ENCODE measurements around the gene SLC24A5.

The SLC24A5 gene

GRCh38 chr15:48085591-48085930, 35.2 kb upstream of the SLC24A5 start:
- TF ChIP-seq POLR2AphosphoS5 (IDR thresholded peaks at IDR 0.05; ENCODE audit: low read depth) (no peak), SPI1 (IDR thresholded peaks at IDR 0.05; ENCODE audit: borderline replicate concordance, low read depth) (no peak), GABPA (IDR thresholded peaks at IDR 0.05; ENCODE audit: low read depth) (no peak)
- DNase-seq (ENCODE audit: low read depth in 1 of 2, low spot score in 1 of 2), result no peak
- no peaks in the 10 kb centered on the region for H3K27me3 ChIP-seq (ENCODE audit: insufficient read depth, poor library complexity, severe bottlenecking)

GRCh38 chr15:48086133-48086532, 34.7 kb upstream of the SLC24A5 start:
- TF ChIP-seq POLR2AphosphoS5 (IDR thresholded peaks at IDR 0.05; ENCODE audit: low read depth) (no peak), CTCF (IDR thresholded peaks at IDR 0.05; ENCODE audit: insufficient read depth, low read length) (no peak), SPI1 (IDR thresholded peaks at IDR 0.05; ENCODE audit: borderline replicate concordance, low read depth) (no peak), GABPA (IDR thresholded peaks at IDR 0.05; ENCODE audit: low read depth) (no peak)
- Histone ChIP-seq H3K27ac (replicated peaks) (no peak overlapping the region), H3K27me3 (ENCODE audit: insufficient read depth, poor library complexity, severe bottlenecking) (peaks cover 4% of the 10 kb centered on the region), H3K4me3 (replicated peaks; ENCODE audit: insufficient read depth, low read length) (no peak overlapping the region)
- DNase-seq (ENCODE audit: low read depth in 1 of 2, low spot score in 1 of 2), result no peak

More at GRCh38 chr15:48085591-48085930, 35.2 kb upstream of the SLC24A5 start:
- Histone ChIP-seq H3K4me3 (replicated peaks; ENCODE audit: insufficient read depth, low read length) (no peak overlapping the region), H3K27ac (replicated peaks) (no peak overlapping the region)

GRCh38 chr15:48086576-48086975, 34.2 kb upstream of the SLC24A5 start:
- TF ChIP-seq CTCF (IDR thresholded peaks at IDR 0.05; ENCODE audit: insufficient read depth, low read length) (no peak), SPI1 (IDR thresholded peaks at IDR 0.05; ENCODE audit: borderline replicate concordance, low read depth) (no peak), REST (IDR thresholded peaks at IDR 0.05; ENCODE audit: insufficient replicate concordance, low read depth) (no peak), GABPA (IDR thresholded peaks at IDR 0.05; ENCODE audit: low read depth) (no peak), POLR2AphosphoS5 (IDR thresholded peaks at IDR 0.05; ENCODE audit: low read depth) (no peak)
- no peak overlapping the region for H3K4me3 ChIP-seq (replicated peaks; ENCODE audit: insufficient read depth, low read length)
- H3K27me3 ChIP-seq (ENCODE audit: insufficient read depth, poor library complexity, severe bottlenecking), result peaks cover 5% of the 10 kb centered on the region
- no peak overlapping the region for H3K27ac ChIP-seq (replicated peaks)
- DNase-seq (ENCODE audit: low read depth in 1 of 2, low spot score in 1 of 2), result no peak

GRCh38 chr15:48087844-48088243, 32.9 kb upstream of the SLC24A5 start:
- no peak for DNase-seq (ENCODE audit: low read depth in 1 of 2, low spot score in 1 of 2)
- TF ChIP-seq GABPA (IDR thresholded peaks at IDR 0.05; ENCODE audit: low read depth), result no peak
- no peak for TF ChIP-seq POLR2AphosphoS5 (IDR thresholded peaks at IDR 0.05; ENCODE audit: low read depth)
- TF ChIP-seq CTCF (IDR thresholded peaks at IDR 0.05; ENCODE audit: insufficient read depth, low read length), result no peak
- TF ChIP-seq SPI1 (IDR thresholded peaks at IDR 0.05; ENCODE audit: borderline replicate concordance, low read depth), result no peak
- TF ChIP-seq REST (IDR thresholded peaks at IDR 0.05; ENCODE audit: insufficient replicate concordance, low read depth), result no peak
- Histone ChIP-seq H3K4me3 (replicated peaks; ENCODE audit: insufficient read depth, low read length) (no peak overlapping the region), H3K27ac (replicated peaks) (no peak overlapping the region), H3K27me3 (ENCODE audit: insufficient read depth, poor library complexity, severe bottlenecking) (peaks cover 5% of the 10 kb centered on the region)

Measured in HL-60 (cell line).